GM23248 (cell line): ENCODE results near the gene MAFG.

ENCODE experiments used
- EZH2 ChIP-seq: fragments of 200-600 bp; sonication (generic); IDR thresholded peaks from 2 replicates; pipeline ENCODE4 v1.6.1; 2018; ENCODE audit warnings: antibody characterized with exemption, mild to moderate bottlenecking; ENCODE audit not compliant: insufficient read depth, poor library complexity, severe bottlenecking
- EZH2phosphoT487 ChIP-seq: fragments of 200-600 bp; sonication (generic); IDR thresholded peaks from 2 replicates; pipeline ENCODE4 v1.6.1; 2018; ENCODE audit warnings: antibody characterized with exemption, moderate library complexity, mild to moderate bottlenecking, low read depth; ENCODE audit not compliant: insufficient read depth

DNA sequence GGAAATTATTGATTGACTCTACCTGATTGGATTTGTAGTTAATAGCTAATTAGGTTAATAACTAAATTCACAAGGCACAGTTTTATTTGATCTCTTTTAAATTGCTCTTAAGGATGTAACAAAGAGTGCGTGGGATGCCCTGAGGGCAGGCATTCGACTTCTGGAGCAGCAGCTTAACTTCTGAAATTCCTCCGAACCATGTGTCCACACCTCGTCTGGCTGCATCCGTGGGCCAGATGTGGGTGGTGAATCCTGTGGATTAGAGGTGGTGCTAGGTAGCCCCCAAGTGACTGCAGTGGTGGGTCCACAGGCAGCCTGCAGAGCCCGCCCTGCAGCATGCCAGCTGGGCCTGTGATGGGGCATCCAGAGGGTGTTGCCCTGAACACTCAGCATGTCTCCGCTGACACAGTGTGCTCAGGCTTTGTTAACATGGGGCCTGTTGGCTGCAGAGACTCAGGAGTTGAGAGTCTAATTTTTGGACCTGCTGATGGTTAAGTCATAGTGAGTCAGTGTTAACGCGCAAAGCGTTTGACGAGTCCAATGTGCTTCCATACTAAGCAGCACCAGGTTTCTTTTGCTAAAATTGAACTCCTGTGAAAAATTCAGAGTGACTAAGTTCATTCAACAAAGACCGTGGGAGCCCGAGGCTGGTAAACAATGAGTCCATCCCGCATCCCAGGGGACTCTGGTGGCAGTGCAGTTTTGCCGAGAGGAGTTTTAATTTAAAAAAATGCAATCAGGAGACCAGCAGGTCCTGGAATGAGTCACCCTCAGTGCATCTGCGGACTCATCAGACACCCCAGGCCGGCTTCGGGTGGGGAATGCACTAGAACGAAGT, 29.3 kb downstream of the MAFG start:
- TF ChIP-seq EZH2 (no peak), EZH2phosphoT487 (no peak)
